Epithelial cell of proximal tubule (primary cell): ENCODE data around the gene FBXO40. TPM values are rescaled to one million over a fixed set of nuclear protein-coding genes. Genes with fewer than 3 reads are reported as not detected.

ENCODE experiments used
- total RNA-seq: library from RNA; depleted of rRNA; stranded (reverse); fragments of >200 nt; gene quantifications from 2 replicates; pipeline ENCODE4 v1.2.3, GENCODE V29; 2015

FBXO40 gene
- total RNA-seq, 1 donor from 2014 or later = not detected

Other genes starting within 250 kb of the FBXO40 start
- gene POLQ, start 47.4 kb upstream of the FBXO40 start, total RNA-seq = 6.9 and 9.2 TPM in 2 replicates
- gene ARGFX, start 25.4 kb upstream of the FBXO40 start, total RNA-seq = not detected in 2 replicates
- gene HCLS1, start 67.5 kb downstream of the FBXO40 start, total RNA-seq = 0.12 and 1.0 TPM in 2 replicates
- 10.5 and 20.7 TPM in 2 replicates for gene GOLGB1, start 156.4 kb downstream of the FBXO40 start, total RNA-seq
- gene IQCB1, start 241.7 kb downstream of the FBXO40 start, total RNA-seq = 13.5 and 19.5 TPM in 2 replicates
- gene EAF2, start 241.8 kb downstream of the FBXO40 start, total RNA-seq = 2.9 and 3.0 TPM in 2 replicates